ENCODE measurements around the gene ETNK2. TPM values are rescaled to one million over a fixed set of nuclear protein-coding genes. Genes with fewer than 3 reads are reported as not detected.

The ETNK2 gene
- total RNA-seq, 1 donor from 2014 or later: 4.5 TPM

GRCh38 chr1:204145033-204145504 is 6.8 kb downstream of the ETNK2 start:
- Histone ChIP-seq H3K4me1 (no peaks in the 10 kb centered on the region), H3K4me3 (no peak overlapping the region), H3K27me3 (ENCODE audit: low read depth) (no peaks in the 10 kb centered on the region), H3K27ac (no peak overlapping the region), H3K9me3 (no peaks in the 10 kb centered on the region), H3K36me3 (no peaks in the 10 kb centered on the region)
- intact Hi-C loops (cut with DNase I): no loop called here
- TF ChIP-seq CTCF (IDR thresholded peaks at IDR 0.05): no peak
- no peak for DNase-seq
- no peak for ATAC-seq

DNA sequence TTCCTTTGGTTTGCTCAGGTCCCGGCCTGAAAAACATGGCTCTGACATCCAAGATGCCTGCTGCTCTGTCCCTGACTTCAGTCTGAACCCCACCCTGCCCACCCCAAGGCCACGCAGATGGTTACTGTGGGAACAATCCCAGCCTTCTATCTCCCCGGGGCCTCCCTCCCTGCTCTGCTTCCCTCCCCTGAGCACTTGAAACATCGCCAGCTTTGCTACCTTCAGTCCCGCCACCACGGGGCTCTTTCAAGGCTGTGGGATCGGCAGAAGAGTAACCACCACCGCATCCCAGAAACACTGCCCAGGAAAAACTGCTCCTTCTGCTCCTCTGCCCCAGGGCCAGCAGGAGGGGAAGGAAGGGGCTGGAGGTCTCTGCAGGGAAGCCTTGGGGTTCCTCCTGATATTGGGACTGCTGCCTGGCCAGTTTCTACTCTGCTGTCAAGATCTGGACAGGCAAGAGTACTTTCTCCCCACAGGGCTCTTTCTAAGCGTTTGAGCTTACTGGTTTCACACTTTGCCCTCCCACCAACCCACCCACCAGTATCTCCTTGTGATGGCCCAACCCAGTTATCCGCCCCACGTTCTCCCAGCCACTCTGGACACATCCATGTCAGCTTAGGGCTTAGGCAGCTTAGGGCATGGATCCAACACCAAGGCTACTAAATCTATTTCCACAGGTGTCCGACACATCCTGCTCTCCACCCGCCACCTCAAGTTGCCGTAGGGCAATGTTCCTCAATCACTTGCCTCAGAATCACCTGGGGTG is 8.4 kb downstream of the ETNK2 start:
- no peak for DNase-seq
- intact Hi-C loops (cut with DNase I): no loop called here
- ATAC-seq: no peak
- H3K4me1 ChIP-seq: no peaks in the 10 kb centered on the region
- no peak overlapping the region for H3K27ac ChIP-seq
- no peak for TF ChIP-seq CTCF (IDR thresholded peaks at IDR 0.05)
- no peak overlapping the region for H3K4me3 ChIP-seq
- H3K27me3 ChIP-seq (ENCODE audit: low read depth): no peaks in the 10 kb centered on the region
- no peaks in the 10 kb centered on the region for H3K36me3 ChIP-seq
- no peaks in the 10 kb centered on the region for H3K9me3 ChIP-seq

- intact Hi-C loops (cut with DNase I): no loop called here
- no peak for ATAC-seq
- Histone ChIP-seq H3K36me3 (no peaks in the 10 kb centered on the region), H3K27me3 (ENCODE audit: low read depth) (no peaks in the 10 kb centered on the region), H3K27ac (no peak overlapping the region), H3K9me3 (no peaks in the 10 kb centered on the region), H3K4me3 (no peak overlapping the region), H3K4me1 (no peaks in the 10 kb centered on the region)
- no peak for TF ChIP-seq CTCF (IDR thresholded peaks at IDR 0.05)
- DNase-seq: no peak
Measured at GRCh38 chr1:204142032-204142974, 9.5 kb downstream of the ETNK2 start.

DNA sequence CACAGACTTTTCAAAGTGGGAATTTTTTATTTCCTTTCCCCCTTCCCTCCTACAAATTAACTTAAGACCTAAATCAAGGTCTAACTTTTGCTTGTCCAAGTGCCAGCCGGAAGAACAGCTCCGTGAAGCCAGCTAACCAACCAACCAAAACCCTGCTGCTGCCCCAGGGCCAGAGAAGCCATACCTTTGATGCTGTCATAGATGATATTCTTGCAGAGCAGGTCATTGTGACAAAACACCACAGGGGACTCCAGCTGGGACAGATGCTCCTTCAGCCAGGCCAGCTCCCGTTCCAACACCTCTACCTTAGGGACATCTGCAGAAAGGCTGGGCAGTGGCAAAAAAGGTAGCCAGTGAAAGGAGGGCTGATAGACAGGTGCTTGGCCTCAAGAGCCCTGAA is 10.7 kb downstream of the ETNK2 start:
- Histone ChIP-seq H3K4me3 (no peak overlapping the region), H3K4me1 (no peaks in the 10 kb centered on the region), H3K36me3 (no peaks in the 10 kb centered on the region), H3K9me3 (no peaks in the 10 kb centered on the region), H3K27me3 (ENCODE audit: low read depth) (no peaks in the 10 kb centered on the region), H3K27ac (no peak overlapping the region)
- intact Hi-C loops (cut with DNase I): no loop called here
- DNase-seq (no peak), ATAC-seq (no peak)
- TF ChIP-seq CTCF (IDR thresholded peaks at IDR 0.05): no peak

- ATAC-seq: no peak
- no peak for DNase-seq
- no peak overlapping the region for H3K4me3 ChIP-seq
- no peak overlapping the region for H3K27ac ChIP-seq
- no peaks in the 10 kb centered on the region for H3K36me3 ChIP-seq
- intact Hi-C loops (cut with DNase I): no loop called here
- no peaks in the 10 kb centered on the region for H3K27me3 ChIP-seq (ENCODE audit: low read depth)
- no peak for TF ChIP-seq CTCF (IDR thresholded peaks at IDR 0.05)
- H3K9me3 ChIP-seq: no peaks in the 10 kb centered on the region
- H3K4me1 ChIP-seq: no peaks in the 10 kb centered on the region
Measured at GRCh38 chr1:204139952-204140351, 11.9 kb downstream of the ETNK2 start.

Data from lower lobe of right lung (tissue), 2 donors.